Measurements from ENCODE around the gene NRG3. TPM values are rescaled to one million over a fixed set of nuclear protein-coding genes. Genes with fewer than 3 reads are reported as not detected.

The NRG3 gene
- total RNA-seq, 2 experiments from 2014 or later, result not detected

- DNase-seq (no peak), ATAC-seq (ENCODE audit: poor library complexity) (no peak)
- Mint-ChIP-seq H3K27me3 (peaks cover 25% of the 10 kb centered on the region), H3K4me1 (ENCODE audit: low read depth) (no peaks in the 10 kb centered on the region), H3K4me3 (no peak overlapping the region), H3K27ac (no peak overlapping the region), H3K36me3 (ENCODE audit: low read depth) (no peaks in the 10 kb centered on the region), H3K9me3 (no peaks in the 10 kb centered on the region)
- no peaks in the 10 kb centered on the region for H3K27me3 ChIP-seq (ENCODE audit: control insufficient read depth in 1 of 2, insufficient read depth in 2 of 2, low read length in 2 of 2)
- H3K27ac ChIP-seq (ENCODE audit: low read depth in 1 of 2, low read length in 2 of 2), result no peak overlapping the region
- ChIA-PET POLR2A (no interaction called here), CTCF (no interaction called here)
- no peak for TF ChIP-seq CTCF (IDR thresholded peaks at IDR 0.05)
- no peaks in the 10 kb centered on the region for H3K36me3 ChIP-seq (ENCODE audit: insufficient read depth, low read length)
- H3K4me1 ChIP-seq (ENCODE audit: insufficient read depth, low read length), result no peaks in the 10 kb centered on the region
- no peak overlapping the region for H3K4me3 ChIP-seq (ENCODE audit: low read length)
- H3K9me3 ChIP-seq (ENCODE audit: control insufficient read depth in 1 of 2, insufficient read depth in 1 of 2, low read length in 2 of 2), result no peaks in the 10 kb centered on the region
- intact Hi-C loops (cut with DNase I, micrococcal nuclease), result no loop called here
Measured at GRCh38 chr10:81884856-81885255, 9.9 kb downstream of the NRG3 start.

- Mint-ChIP-seq H3K27me3 (peaks cover 20% of the 10 kb centered on the region), H3K9me3 (no peaks in the 10 kb centered on the region), H3K4me3 (no peak overlapping the region), H3K4me1 (ENCODE audit: low read depth) (no peaks in the 10 kb centered on the region), H3K36me3 (ENCODE audit: low read depth) (no peaks in the 10 kb centered on the region), H3K27ac (no peak overlapping the region)
- intact Hi-C loops (cut with DNase I, micrococcal nuclease), result no loop called here
- Histone ChIP-seq H3K27me3 (ENCODE audit: control insufficient read depth in 1 of 2, insufficient read depth in 2 of 2, low read length in 2 of 2) (no peaks in the 10 kb centered on the region), H3K4me3 (ENCODE audit: low read length) (no peak overlapping the region), H3K4me1 (ENCODE audit: insufficient read depth, low read length) (no peaks in the 10 kb centered on the region), H3K9me3 (ENCODE audit: control insufficient read depth in 1 of 2, insufficient read depth in 1 of 2, low read length in 2 of 2) (no peaks in the 10 kb centered on the region), H3K36me3 (ENCODE audit: insufficient read depth, low read length) (no peaks in the 10 kb centered on the region), H3K27ac (ENCODE audit: low read depth in 1 of 2, low read length in 2 of 2) (no peak overlapping the region)
- TF ChIP-seq CTCF (IDR thresholded peaks at IDR 0.05), result no peak
- ChIA-PET CTCF (no interaction called here), POLR2A (no interaction called here)
- DNase-seq, result no peak
- no peak for ATAC-seq (ENCODE audit: poor library complexity)
Measured at GRCh38 chr10:81885491-81885890, 10.5 kb downstream of the NRG3 start.

GRCh38 chr10:81886939-81887338 is 11.9 kb downstream of the NRG3 start:
- ChIA-PET POLR2A (no interaction called here), CTCF (no interaction called here)
- H3K36me3 Mint-ChIP-seq (ENCODE audit: low read depth), result no peaks in the 10 kb centered on the region
- H3K27ac Mint-ChIP-seq, result no peak overlapping the region
- Histone ChIP-seq H3K36me3 (ENCODE audit: insufficient read depth, low read length) (no peaks in the 10 kb centered on the region), H3K4me1 (ENCODE audit: insufficient read depth, low read length) (no peaks in the 10 kb centered on the region), H3K4me3 (ENCODE audit: low read length) (no peak overlapping the region), H3K9me3 (ENCODE audit: control insufficient read depth in 1 of 2, insufficient read depth in 1 of 2, low read length in 2 of 2) (no peaks in the 10 kb centered on the region), H3K27ac (ENCODE audit: low read depth in 1 of 2, low read length in 2 of 2) (no peak overlapping the region), H3K27me3 (ENCODE audit: control insufficient read depth in 1 of 2, insufficient read depth in 2 of 2, low read length in 2 of 2) (no peaks in the 10 kb centered on the region)
- no peaks in the 10 kb centered on the region for H3K4me1 Mint-ChIP-seq (ENCODE audit: low read depth)
- intact Hi-C loops (cut with DNase I, micrococcal nuclease), result no loop called here
- no peak overlapping the region for H3K4me3 Mint-ChIP-seq
- no peaks in the 10 kb centered on the region for H3K9me3 Mint-ChIP-seq
- no peak for ATAC-seq (ENCODE audit: poor library complexity)
- peaks cover 12% of the 10 kb centered on the region for H3K27me3 Mint-ChIP-seq
- no peak for TF ChIP-seq CTCF (IDR thresholded peaks at IDR 0.05)
- DNase-seq, result no peak
